C4-2B (cell line): ENCODE results near the gene STAC3.

Experiments used
- ZFX ChIP-seq: fragments of 450-650 bp; IDR thresholded peaks from 2 replicates; pipeline ENCODE4 v1.6.1; 2017
- TF ChIP-seq, protein P1 (sequence below): fragments of 450-650 bp; conservative IDR thresholded peaks from 2 replicates; pipeline ENCODE4 v1.5.1; 2017; ENCODE audit warnings: mild to moderate bottlenecking

DNA sequence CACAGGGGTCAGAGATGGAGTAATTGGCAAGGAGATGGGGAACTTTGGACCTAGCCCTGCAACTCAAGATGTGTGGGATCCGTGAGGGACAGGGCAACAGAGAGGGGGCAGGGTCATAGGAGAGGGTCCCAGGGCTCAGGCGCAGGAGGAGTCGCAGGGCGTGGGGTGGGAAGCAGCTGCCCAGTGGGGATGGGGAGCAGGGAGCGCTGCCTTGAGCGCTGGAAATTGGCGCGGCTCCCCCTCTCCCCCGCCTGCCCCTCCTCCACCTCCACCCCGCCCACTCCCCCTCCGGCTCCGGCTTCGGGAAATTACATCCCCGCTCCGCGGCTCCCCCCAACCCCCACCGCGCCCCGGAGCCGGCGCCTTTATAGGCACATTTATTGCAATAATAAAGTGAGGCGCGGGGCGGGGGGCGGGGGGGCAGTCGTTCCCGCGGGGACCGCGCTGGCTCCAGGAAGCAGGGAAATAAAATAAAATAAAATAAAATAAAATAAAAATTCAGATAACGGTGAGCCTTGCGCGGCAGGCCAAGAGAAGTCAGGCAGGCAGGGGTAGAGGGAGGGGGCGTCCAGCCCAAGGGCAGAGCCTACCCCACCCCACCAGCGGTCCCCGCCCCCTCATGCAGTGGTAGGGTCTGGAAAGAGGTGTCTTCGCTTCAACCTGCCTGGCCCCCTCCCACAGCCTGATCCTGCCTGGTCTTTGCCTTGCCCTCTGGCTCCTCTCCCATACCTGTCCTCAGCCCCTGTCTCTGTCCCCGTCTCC, 30.8 kb downstream of the STAC3 start:
- TF ChIP-seq, protein P1, sequence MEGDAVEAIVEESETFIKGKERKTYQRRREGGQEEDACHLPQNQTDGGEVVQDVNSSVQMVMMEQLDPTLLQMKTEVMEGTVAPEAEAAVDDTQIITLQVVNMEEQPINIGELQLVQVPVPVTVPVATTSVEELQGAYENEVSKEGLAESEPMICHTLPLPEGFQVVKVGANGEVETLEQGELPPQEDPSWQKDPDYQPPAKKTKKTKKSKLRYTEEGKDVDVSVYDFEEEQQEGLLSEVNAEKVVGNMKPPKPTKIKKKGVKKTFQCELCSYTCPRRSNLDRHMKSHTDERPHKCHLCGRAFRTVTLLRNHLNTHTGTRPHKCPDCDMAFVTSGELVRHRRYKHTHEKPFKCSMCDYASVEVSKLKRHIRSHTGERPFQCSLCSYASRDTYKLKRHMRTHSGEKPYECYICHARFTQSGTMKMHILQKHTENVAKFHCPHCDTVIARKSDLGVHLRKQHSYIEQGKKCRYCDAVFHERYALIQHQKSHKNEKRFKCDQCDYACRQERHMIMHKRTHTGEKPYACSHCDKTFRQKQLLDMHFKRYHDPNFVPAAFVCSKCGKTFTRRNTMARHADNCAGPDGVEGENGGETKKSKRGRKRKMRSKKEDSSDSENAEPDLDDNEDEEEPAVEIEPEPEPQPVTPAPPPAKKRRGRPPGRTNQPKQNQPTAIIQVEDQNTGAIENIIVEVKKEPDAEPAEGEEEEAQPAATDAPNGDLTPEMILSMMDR: no peak
- TF ChIP-seq ZFX: no peak
